ENCODE data around the gene RWDD1.

- TF ChIP-seq POLR2AphosphoS5 (IDR thresholded peaks at IDR 0.05; ENCODE audit: low read depth, low read length) = no peak
- TF ChIP-seq POLR2A (IDR thresholded peaks at IDR 0.05; ENCODE audit: low read depth, low read length) = no peak
- TF ChIP-seq TAF1 (IDR thresholded peaks at IDR 0.05; ENCODE audit: borderline replicate concordance, low read depth, low read length) = no peak
Observed at GRCh38 chr6:116531675-116532570, 39.4 kb upstream of the RWDD1 start.

All from GM12892 (cell line).